Upper lobe of left lung (tissue), 6 donors: ENCODE measurements around the gene CNTNAP5. TPM values are rescaled to one million over a fixed set of nuclear protein-coding genes. Genes with fewer than 3 reads are reported as not detected.
"Not testable (repeated sequence)": the region's sequence is repeated elsewhere in the genome, so short reads cannot be mapped to it uniquely, and the experiment has no call there.

Source experiments
- ATAC-seq, 2 donors: fragments of 200-7000 bp; cut with Tn5 transposase; one replicate each; pipeline ENCODE4 v1.9.1; 2022; ENCODE audit warnings: mild to moderate bottlenecking in 2 of 2, moderate library complexity in 2 of 2; ENCODE audit not compliant: low FRiP score in 2 of 2
- DNase-seq, 2 donors: peaks; one replicate each; pipeline ENCODE4 v3.0.0-alpha.2; 2019 to 2020
- H3K27ac ChIP-seq, 4 donors: fragments of 200-600 bp; sonication (generic); one replicate each; pipeline ENCODE4 v1.5.1; 2016 to 2019
- H3K27me3 ChIP-seq, 4 donors: fragments of 200-600 bp; sonication (generic); one replicate each; pipeline ENCODE4 v1.5.1; 2017 to 2019
- H3K36me3 ChIP-seq, 4 donors: fragments of 200-600 bp; sonication (generic); one replicate each; pipeline ENCODE4 v1.5.1; 2016 to 2019
- H3K4me1 ChIP-seq, 4 donors: fragments of 200-600 bp; sonication (generic); one replicate each; pipeline ENCODE4 v1.5.1; 2018 to 2019
- H3K4me3 ChIP-seq, 4 donors: fragments of 200-600 bp; sonication (generic); one replicate each; pipeline ENCODE4 v1.5.1; 2017 to 2019; ENCODE audit warnings: mild to moderate bottlenecking in 2 of 4, moderate library complexity in 1 of 4
- H3K9me3 ChIP-seq, 4 donors: fragments of 200-600 bp; sonication (generic); one replicate each; pipeline ENCODE4 v1.5.1; 2018 to 2019
- EP300 ChIP-seq, 4 donors: sonication (generic); formaldehyde crosslinking; IDR thresholded peaks; one replicate each; pipeline ENCODE4 v1.5.1; 2017; ENCODE audit warnings: antibody characterized with exemption in 4 of 4, control low read depth in 2 of 4
- POLR2A ChIP-seq, 4 donors: fragments of 450-650 bp; IDR thresholded peaks; one replicate each; pipeline ENCODE4 v1.5.1; 2016 to 2017; ENCODE audit warnings: antibody characterized with exemption in 4 of 4, mild to moderate bottlenecking in 2 of 4
- POLR2AphosphoS5 ChIP-seq, 2 donors: sonication (generic); formaldehyde crosslinking; IDR thresholded peaks; one replicate each; pipeline ENCODE4 v1.5.1; 2017; ENCODE audit warnings: antibody characterized with exemption in 2 of 2
- WGBS, 2 donors: methylation state at CpG; one replicate each; pipeline ENCODE4 v1.1.5; 2017 to 2018; 5-methylcytosine and 5-hydroxymethylcytosine counted together
- total RNA-seq, 6 donors: library from RNA; depleted of rRNA in 4 of 6; stranded (reverse); fragments of >200 nt in 4 of 6; gene quantifications; one replicate each; pipeline versions ENCODE4 v1.1.0 to v1.2.1, GENCODE V29; 2016 to 2021
- TF ChIP-seq, protein P1 (sequence below), 6 experiments: fragments of 450-650 bp in 4 of 6; fragments of 200-600 bp in 2 of 6; sonication (generic) in 2 of 6; IDR thresholded peaks; one replicate each; pipeline ENCODE4 v1.5.1; 2016 to 2019; ENCODE audit warnings: antibody characterized with exemption in 6 of 6
- donor health status: DM: no; HTN: no; CAD: no; lungs with moderate emphysema.
- donor health status: DM: no; HTN: yes; CAD: no; lungs with severe emphysema.

The CNTNAP5 gene
- total RNA-seq, 6 donors from 2014 or later, result not detected

DNA sequence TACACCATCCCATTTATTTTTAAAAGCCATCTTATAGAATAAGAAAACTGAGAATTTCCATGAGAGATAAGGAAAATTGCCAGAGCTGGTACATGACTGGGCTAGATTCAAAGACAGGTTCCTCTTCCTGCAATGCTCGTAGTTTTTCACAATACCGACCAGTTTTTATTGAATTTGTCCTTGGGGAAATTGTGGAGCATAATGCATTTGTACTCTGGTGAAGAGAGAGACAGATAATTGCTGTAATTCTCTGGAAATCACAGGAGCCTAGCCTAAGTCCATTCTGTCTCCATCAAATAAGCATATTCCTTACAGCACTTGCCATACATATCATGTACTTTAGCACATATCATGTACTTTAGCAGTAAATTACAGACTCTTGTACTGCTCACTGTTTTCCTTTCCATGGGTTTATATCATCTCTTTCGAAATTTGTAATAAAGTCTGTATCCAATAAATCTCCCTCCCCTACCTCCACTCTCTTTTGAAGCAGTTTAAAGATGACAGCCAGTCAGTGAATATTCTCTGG lies 355.2 kb downstream of the CNTNAP5 start:
- no peaks in the 10 kb centered on the region for H3K9me3 ChIP-seq
- ATAC-seq (no peak), DNase-seq (no peak)
- no peaks in the 10 kb centered on the region for H3K36me3 ChIP-seq
- no peaks in the 10 kb centered on the region for H3K4me1 ChIP-seq
- 81 to 82% methylated on average over 3 of the region's 3 CpGs for WGBS, 2 donors
- H3K4me3 ChIP-seq, result no peak overlapping the region
- no peaks in the 10 kb centered on the region for H3K27me3 ChIP-seq
- H3K27ac ChIP-seq, result no peak overlapping the region
- TF ChIP-seq POLR2AphosphoS5 (IDR thresholded peaks at IDR 0.05) (no peak), POLR2A (IDR thresholded peaks at IDR 0.05) (no peak), EP300 (IDR thresholded peaks at IDR 0.05) (no peak)
- TF ChIP-seq, protein P1, sequence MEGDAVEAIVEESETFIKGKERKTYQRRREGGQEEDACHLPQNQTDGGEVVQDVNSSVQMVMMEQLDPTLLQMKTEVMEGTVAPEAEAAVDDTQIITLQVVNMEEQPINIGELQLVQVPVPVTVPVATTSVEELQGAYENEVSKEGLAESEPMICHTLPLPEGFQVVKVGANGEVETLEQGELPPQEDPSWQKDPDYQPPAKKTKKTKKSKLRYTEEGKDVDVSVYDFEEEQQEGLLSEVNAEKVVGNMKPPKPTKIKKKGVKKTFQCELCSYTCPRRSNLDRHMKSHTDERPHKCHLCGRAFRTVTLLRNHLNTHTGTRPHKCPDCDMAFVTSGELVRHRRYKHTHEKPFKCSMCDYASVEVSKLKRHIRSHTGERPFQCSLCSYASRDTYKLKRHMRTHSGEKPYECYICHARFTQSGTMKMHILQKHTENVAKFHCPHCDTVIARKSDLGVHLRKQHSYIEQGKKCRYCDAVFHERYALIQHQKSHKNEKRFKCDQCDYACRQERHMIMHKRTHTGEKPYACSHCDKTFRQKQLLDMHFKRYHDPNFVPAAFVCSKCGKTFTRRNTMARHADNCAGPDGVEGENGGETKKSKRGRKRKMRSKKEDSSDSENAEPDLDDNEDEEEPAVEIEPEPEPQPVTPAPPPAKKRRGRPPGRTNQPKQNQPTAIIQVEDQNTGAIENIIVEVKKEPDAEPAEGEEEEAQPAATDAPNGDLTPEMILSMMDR (IDR thresholded peaks at IDR 0.05), result no peak

DNA sequence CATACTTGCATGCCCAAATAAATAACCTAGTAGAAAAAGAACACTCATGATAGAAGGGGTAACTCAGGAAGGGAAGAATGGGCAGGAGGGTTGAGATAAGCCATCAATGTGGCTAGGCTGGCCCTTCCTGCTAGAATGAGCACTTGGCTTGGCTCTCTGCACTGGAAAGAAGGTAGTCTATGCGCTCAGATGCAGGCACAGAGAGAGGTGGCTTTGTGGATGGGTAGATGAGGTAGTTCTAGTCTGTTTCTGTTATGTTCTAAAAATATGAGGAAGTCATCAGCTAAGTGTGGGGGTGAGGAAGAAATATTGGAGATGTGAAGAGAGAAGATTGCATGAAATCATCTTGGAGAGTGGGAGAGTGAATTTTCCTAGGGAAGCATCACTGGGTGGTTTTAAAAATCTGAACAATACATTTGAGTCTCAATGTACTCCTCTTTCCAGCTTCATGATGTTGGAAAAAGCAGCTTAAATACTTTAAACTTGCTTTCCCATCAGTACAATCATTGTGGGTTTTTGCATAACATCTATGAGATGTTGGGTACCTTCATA lies 357.1 kb downstream of the CNTNAP5 start:
- 68 to 84% methylated on average over 1 of the region's 1 CpG for WGBS, 2 donors
- no peak for DNase-seq
- TF ChIP-seq, protein P1 (IDR thresholded peaks at IDR 0.05), result no peak
- TF ChIP-seq POLR2AphosphoS5 (IDR thresholded peaks at IDR 0.05), result no peak
- TF ChIP-seq POLR2A (IDR thresholded peaks at IDR 0.05), result no peak
- TF ChIP-seq EP300 (IDR thresholded peaks at IDR 0.05), result no peak

DNA sequence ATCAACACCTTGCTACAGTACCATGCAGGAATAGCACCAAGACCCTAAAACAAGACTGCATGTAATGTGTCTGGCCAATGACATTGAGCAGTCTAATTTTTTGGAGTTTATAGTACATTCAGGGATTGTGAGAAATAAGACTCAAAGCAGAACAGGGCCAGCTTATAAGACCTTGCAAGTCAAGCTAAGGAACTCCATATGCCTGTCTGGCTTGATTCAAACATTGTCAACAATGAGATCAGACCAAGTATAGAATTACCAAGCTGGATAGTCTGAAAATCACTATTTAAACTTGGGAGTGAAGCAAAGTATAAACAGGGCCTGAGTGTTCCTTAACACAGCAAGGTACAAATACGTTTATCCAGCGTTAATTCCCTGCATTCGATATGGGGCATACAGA lies 370.9 kb downstream of the CNTNAP5 start:
- ATAC-seq (no peak), DNase-seq (no peak)
- no peak overlapping the region for H3K27ac ChIP-seq
- WGBS, 2 donors, result 60 to 72% methylated on average over 3 of the region's 3 CpGs
- no peaks in the 10 kb centered on the region for H3K4me1 ChIP-seq
- no peaks in the 10 kb centered on the region for H3K9me3 ChIP-seq
- no peaks in the 10 kb centered on the region for H3K27me3 ChIP-seq
- no peak overlapping the region for H3K4me3 ChIP-seq
- TF ChIP-seq EP300 (IDR thresholded peaks at IDR 0.05) (no peak), POLR2A (IDR thresholded peaks at IDR 0.05) (no peak), POLR2AphosphoS5 (IDR thresholded peaks at IDR 0.05) (no peak)
- TF ChIP-seq, protein P1 (IDR thresholded peaks at IDR 0.05), result no peak
- H3K36me3 ChIP-seq, result no peaks in the 10 kb centered on the region

More for the DNA sequence above, 357.1 kb downstream of the CNTNAP5 start:
- H3K27ac ChIP-seq, result no peak overlapping the region
- H3K36me3 ChIP-seq, result no peaks in the 10 kb centered on the region
- H3K27me3 ChIP-seq, result no peaks in the 10 kb centered on the region
- H3K4me1 ChIP-seq, result no peaks in the 10 kb centered on the region
- ATAC-seq, result no peak
- no peaks in the 10 kb centered on the region for H3K9me3 ChIP-seq
- H3K4me3 ChIP-seq, result no peak overlapping the region

DNA sequence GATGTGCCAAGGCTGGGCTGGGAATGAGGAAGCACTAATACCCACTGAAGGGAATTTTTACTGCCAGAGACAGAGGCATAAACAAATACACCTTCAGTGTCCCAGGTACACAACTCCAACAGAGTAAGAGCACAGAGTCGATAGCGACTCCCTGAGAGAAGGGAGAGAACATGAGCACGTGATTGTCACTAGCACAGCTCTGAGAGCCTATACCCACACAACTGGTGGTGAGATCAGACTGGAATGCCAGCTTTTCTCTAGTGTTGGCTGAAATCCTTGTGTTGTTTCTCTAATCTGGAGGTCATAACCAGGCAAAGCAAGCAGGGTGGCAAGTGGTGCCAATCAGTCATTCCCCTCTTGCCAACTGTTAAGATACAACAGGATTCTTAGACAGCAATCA lies 377.2 kb downstream of the CNTNAP5 start:
- peak in 1 of 2 donors; percentile 22 for DNase-seq
- TF ChIP-seq EP300 (IDR thresholded peaks at IDR 0.05), result no peak
- ATAC-seq, result peak in 1 of 2 donors; percentile 11
- 58 to 73% methylated on average over 3 of the region's 3 CpGs for WGBS, 2 donors
- H3K36me3 ChIP-seq, result no peaks in the 10 kb centered on the region
- no peak overlapping the region for H3K27ac ChIP-seq
- no peaks in the 10 kb centered on the region for H3K9me3 ChIP-seq
- H3K27me3 ChIP-seq, result no peaks in the 10 kb centered on the region
- no peak overlapping the region for H3K4me3 ChIP-seq
- no peaks in the 10 kb centered on the region for H3K4me1 ChIP-seq

DNA sequence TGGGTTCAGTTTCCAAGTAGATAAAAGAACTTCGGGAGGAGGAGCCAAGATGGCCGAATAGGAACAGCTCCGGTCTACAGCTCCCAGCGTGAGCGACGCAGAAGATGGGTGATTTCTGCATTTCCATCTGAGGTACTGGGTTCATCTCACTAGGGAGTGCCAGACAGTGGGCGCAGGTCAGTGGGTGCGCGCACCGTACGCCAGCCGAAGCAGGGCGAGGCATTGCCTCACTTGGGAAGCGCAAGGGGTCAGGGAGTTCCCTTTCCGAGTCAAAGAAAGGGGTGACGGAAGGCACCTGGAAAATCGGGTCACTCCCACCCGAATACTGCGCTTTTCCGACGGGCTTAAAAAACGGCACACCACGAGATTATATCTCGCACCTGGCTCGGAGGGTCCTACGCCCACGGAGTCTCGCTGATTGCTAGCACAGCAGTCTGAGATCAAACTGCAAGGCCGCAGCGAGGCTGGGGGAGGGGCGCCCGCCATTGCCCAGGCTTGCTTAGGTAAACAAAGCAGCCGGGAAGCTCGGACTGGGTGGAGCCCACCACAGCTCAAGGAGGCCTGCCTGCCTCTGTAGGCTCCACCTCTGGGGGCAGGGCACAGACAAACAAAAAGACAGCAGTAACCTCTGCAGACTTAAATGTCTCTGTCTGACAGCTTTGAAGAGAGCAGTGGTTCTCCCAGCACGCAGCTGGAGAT lies 382.9 kb downstream of the CNTNAP5 start:
- not testable (repeated sequence) for H3K36me3 ChIP-seq, H3K27me3 ChIP-seq, H3K4me1 ChIP-seq, H3K9me3 ChIP-seq, ATAC-seq, H3K27ac ChIP-seq, H3K4me3 ChIP-seq
- WGBS, 2 donors, result 85 to 100% methylated on average over 6 to 34 of the region's 35 CpGs
- peak in 1 of 2 donors; percentile 58 for DNase-seq

DNA sequence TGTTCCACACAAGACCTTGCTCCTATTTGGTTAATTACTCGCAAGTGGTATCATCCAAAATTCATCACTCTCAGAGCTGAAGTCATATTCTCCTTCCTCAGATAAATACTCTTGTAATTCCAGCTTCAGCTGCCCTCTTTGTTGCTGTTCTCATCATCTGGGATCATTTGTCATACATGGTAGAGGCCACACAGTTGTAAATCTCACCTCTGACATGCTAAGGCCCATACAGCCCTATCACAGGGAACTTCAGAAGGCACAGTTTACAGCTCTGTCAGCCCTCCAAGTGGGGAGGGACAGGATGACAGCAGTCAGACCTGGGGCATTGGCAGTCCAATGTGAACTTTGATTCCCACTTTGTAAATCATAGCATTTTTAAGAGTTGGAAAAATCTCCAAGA lies 399.0 kb downstream of the CNTNAP5 start:
- DNase-seq (no peak), ATAC-seq (no peak)
- Histone ChIP-seq H3K27me3 (no peaks in the 10 kb centered on the region), H3K4me3 (no peak overlapping the region), H3K4me1 (no peaks in the 10 kb centered on the region), H3K9me3 (no peaks in the 10 kb centered on the region), H3K27ac (no peak overlapping the region), H3K36me3 (no peaks in the 10 kb centered on the region)
- no peak for TF ChIP-seq EP300 (IDR thresholded peaks at IDR 0.05)
- no peak for TF ChIP-seq POLR2A (IDR thresholded peaks at IDR 0.05)
- TF ChIP-seq POLR2AphosphoS5 (IDR thresholded peaks at IDR 0.05), result no peak
- TF ChIP-seq, protein P1 (IDR thresholded peaks at IDR 0.05), result no peak
- WGBS, 2 donors, result 87 to 100% methylated on average over 1 of the region's 1 CpG
